GM20000 (cell line): ENCODE measurements around the gene ARHGAP42.

Source experiments
- DNase-seq: peaks from one replicate; pipeline ENCODE4 v3.0.0; 2012; ENCODE audit warnings: low spot score
- CTCF ChIP-seq: IDR thresholded peaks from 2 replicates; pipeline ENCODE4 v1.5.1; 2012; ENCODE audit warnings: mild to moderate bottlenecking, control low read depth; ENCODE audit errors: extremely low read depth, missing control alignments

ARHGAP42 gene

DNA sequence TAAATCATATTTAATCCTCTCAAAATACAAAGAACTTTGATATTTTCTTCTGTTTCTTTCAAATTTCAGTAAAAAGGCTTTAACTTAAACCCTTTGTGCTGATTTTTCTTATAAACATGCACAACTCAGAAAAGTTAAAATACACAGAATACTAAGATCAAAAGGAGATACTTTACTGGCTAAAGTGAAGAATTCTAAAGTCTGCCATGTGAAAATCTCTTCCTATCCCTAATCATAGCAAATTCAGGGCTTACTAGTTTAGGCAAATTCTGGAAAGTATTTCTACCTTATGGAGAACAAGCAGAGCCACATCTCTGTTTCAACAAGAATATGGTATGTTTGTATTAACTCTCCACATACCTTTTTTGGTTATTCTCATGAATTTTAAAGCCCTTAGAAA lies 345.9 kb downstream of the ARHGAP42 start:
- DNase-seq = no peak
- no peak for TF ChIP-seq CTCF

GRCh38 chr11:101034076-101034475 lies 347.0 kb downstream of the ARHGAP42 start:
- DNase-seq = no peak
- TF ChIP-seq CTCF = no peak

DNA sequence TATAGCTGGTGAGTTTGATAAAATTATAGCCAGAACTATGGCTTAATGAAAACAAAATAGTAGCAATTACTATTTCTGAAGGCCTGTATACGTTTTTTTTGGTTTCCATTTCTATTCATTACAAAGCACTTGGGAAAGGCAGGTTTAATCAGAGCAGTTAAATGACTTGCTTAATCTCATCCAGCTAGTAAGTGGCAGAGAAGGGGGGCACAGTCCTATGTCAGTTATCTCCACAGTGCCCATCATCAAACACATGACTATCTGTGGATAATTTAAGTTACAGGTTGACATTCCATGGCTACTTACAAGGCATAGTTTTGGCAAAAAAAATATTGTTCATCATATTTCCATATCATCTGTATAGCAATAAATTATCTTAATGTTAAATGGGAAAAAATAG lies 348.8 kb downstream of the ARHGAP42 start:
- no peak for TF ChIP-seq CTCF

More for the DNA sequence above, 348.8 kb downstream of the ARHGAP42 start:
- no peak for DNase-seq
